ENCODE results near the gene MYH10.

Gene MYH10

GRCh38 chr17:8499171-8499570 lies 131.4 kb downstream of the MYH10 start:
- DNase-seq (ENCODE audit: low spot score) = no peak

- no peak for DNase-seq (ENCODE audit: low spot score)
Observed at GRCh38 chr17:8496081-8496480, 134.4 kb downstream of the MYH10 start.

GRCh38 chr17:8494506-8495111 lies 135.9 kb downstream of the MYH10 start:
- no peak for DNase-seq (ENCODE audit: low spot score)

GRCh38 chr17:8494021-8494420 lies 136.5 kb downstream of the MYH10 start:
- no peak for DNase-seq (ENCODE audit: low spot score)

GRCh38 chr17:8492121-8492520 lies 138.4 kb downstream of the MYH10 start:
- no peak for DNase-seq (ENCODE audit: low spot score)

GRCh38 chr17:8490256-8491023 lies 140.1 kb downstream of the MYH10 start:
- DNase-seq (ENCODE audit: low spot score) = no peak

GRCh38 chr17:8489841-8490240 lies 140.7 kb downstream of the MYH10 start:
- DNase-seq (ENCODE audit: low spot score) = no peak

- no peak for DNase-seq (ENCODE audit: low spot score)
Observed at GRCh38 chr17:8488901-8489300, 141.6 kb downstream of the MYH10 start.

GRCh38 chr17:8488491-8488890 lies 142.0 kb downstream of the MYH10 start:
- DNase-seq (ENCODE audit: low spot score) = no peak

- DNase-seq (ENCODE audit: low spot score) = no peak
Observed at GRCh38 chr17:8487743-8488142, 142.8 kb downstream of the MYH10 start.

- DNase-seq (ENCODE audit: low spot score) = no peak
Observed at GRCh38 chr17:8487130-8487645, 143.3 kb downstream of the MYH10 start.

GRCh38 chr17:8485491-8485890 lies 145.0 kb downstream of the MYH10 start:
- DNase-seq (ENCODE audit: low spot score) = no peak

- no peak for DNase-seq (ENCODE audit: low spot score)
Observed at GRCh38 chr17:8484465-8484864, 146.1 kb downstream of the MYH10 start.

GRCh38 chr17:8482546-8482945 lies 148.0 kb downstream of the MYH10 start:
- no peak for DNase-seq (ENCODE audit: low spot score)

- DNase-seq (ENCODE audit: low spot score) = no peak
Observed at GRCh38 chr17:8481703-8482102, 148.8 kb downstream of the MYH10 start.

GRCh38 chr17:8481089-8481488 lies 149.4 kb downstream of the MYH10 start:
- no peak for DNase-seq (ENCODE audit: low spot score)

- no peak for DNase-seq (ENCODE audit: low spot score)
Observed at GRCh38 chr17:8480011-8480976, 150.2 kb downstream of the MYH10 start.

- DNase-seq (ENCODE audit: low spot score) = no peak
Observed at GRCh38 chr17:8479431-8479947, 151.0 kb downstream of the MYH10 start.

- DNase-seq (ENCODE audit: low spot score) = no peak
Observed at GRCh38 chr17:8477715-8478441, 152.6 kb downstream of the MYH10 start.

GRCh38 chr17:8477171-8477570 lies 153.4 kb downstream of the MYH10 start:
- DNase-seq (ENCODE audit: low spot score) = no peak

- no peak for DNase-seq (ENCODE audit: low spot score)
Observed at GRCh38 chr17:8476741-8477140, 153.8 kb downstream of the MYH10 start.
